Measurements from ENCODE around the gene NLGN1. TPM values are rescaled to one million over a fixed set of nuclear protein-coding genes. Genes with fewer than 3 reads are reported as not detected.

Gene NLGN1
- total RNA-seq, 1 experiment from 2014 or later, result not detected

- H3K27ac ChIP-seq (ENCODE audit: low read depth, low read length), result no peak overlapping the region
- ChIA-PET POLR2A (no interaction called here), RAD21 (ENCODE audit: low non-redundant PET in 1 of 2, low total read pairs in 2 of 2, uncharacterized antibody in 2 of 2, unreplicated experiment in 2 of 2) (no interaction called here)
These were observed 936.6 kb downstream of the NLGN1 start for GRCh38 chr3:174334111-174334510.

More at GRCh38 chr3:174334111-174334510, 936.6 kb downstream of the NLGN1 start:
- CTCF ChIA-PET, result no interaction called here
- no peaks in the 10 kb centered on the region for H3K9me3 ChIP-seq (ENCODE audit: control insufficient read depth in 1 of 2, insufficient read depth in 1 of 2, low read depth in 1 of 2, low read length in 2 of 2)
- no peak overlapping the region for H3K4me3 ChIP-seq (replicated peaks in 1 of 2; ENCODE audit: low read depth in 1 of 2, low read length in 2 of 2)
- no peaks in the 10 kb centered on the region for H3K27me3 ChIP-seq (ENCODE audit: insufficient read depth, low read length)
- intact Hi-C loops (cut with micrococcal nuclease), result no loop called here
- DNase-seq (ENCODE audit: low read depth, low spot score) (no peak), ATAC-seq (no peak)
- no peak overlapping the region for H2AFZ ChIP-seq (ENCODE audit: low read depth, low read length, poor library complexity, severe bottlenecking)
- no peak for TF ChIP-seq RAD21 (IDR thresholded peaks at IDR 0.05; ENCODE audit: low read depth)
- TF ChIP-seq CBX3 (IDR thresholded peaks at IDR 0.05; ENCODE audit: low read depth), result no peak
- TF ChIP-seq ZBTB33 (IDR thresholded peaks at IDR 0.05; ENCODE audit: extremely low read depth, insufficient replicate concordance, low read length), result no peak
- no peak for TF ChIP-seq POLR2AphosphoS5 (IDR thresholded peaks at IDR 0.05; ENCODE audit: low read depth, low read length)
- TF ChIP-seq MAX (IDR thresholded peaks at IDR 0.05), result no peak
- no peak for TF ChIP-seq CEBPB (IDR thresholded peaks at IDR 0.05; ENCODE audit: low read depth)
- TF ChIP-seq FOSL1 (IDR thresholded peaks at IDR 0.05; ENCODE audit: low read depth), result no peak
- TF ChIP-seq ZFX (IDR thresholded peaks at IDR 0.05), result no peak
- TF ChIP-seq ELF1 (IDR thresholded peaks at IDR 0.05; ENCODE audit: borderline replicate concordance, low read depth), result no peak
- no peak for TF ChIP-seq JUND (IDR thresholded peaks at IDR 0.05)
- no peak for TF ChIP-seq EGR1 (IDR thresholded peaks at IDR 0.05; ENCODE audit: low read depth)
- no peak for TF ChIP-seq TCF7L2 (IDR thresholded peaks at IDR 0.05; ENCODE audit: borderline replicate concordance, extremely low read depth, insufficient read depth, insufficient read length)
- no peak for TF ChIP-seq POLR2A (IDR thresholded peaks at IDR 0.05; ENCODE audit: borderline replicate concordance, extremely low read depth, insufficient read depth, insufficient read length)
- TF ChIP-seq REST (IDR thresholded peaks at IDR 0.05; ENCODE audit: low read depth), result no peak
- no peak for TF ChIP-seq SRF (IDR thresholded peaks at IDR 0.05; ENCODE audit: low read depth)
- TF ChIP-seq SIN3A (IDR thresholded peaks at IDR 0.05; ENCODE audit: low read depth), result no peak
- BruUV-seq (replicated peaks), result no TSS peak
- H3K4me2 ChIP-seq (ENCODE audit: low read length), result no peak overlapping the region
- H4K20me1 ChIP-seq (ENCODE audit: insufficient read depth), result no peaks in the 10 kb centered on the region
- no peaks in the 10 kb centered on the region for H3K79me2 ChIP-seq (ENCODE audit: insufficient read depth, low read length)
- H3K4me1 ChIP-seq (ENCODE audit: control insufficient read depth in 1 of 2, insufficient read depth in 2 of 2, low read length in 2 of 2), result peaks cover 0 to 14% of the 10 kb centered on the region in 2 experiments; a peak in 2 of 4 replicates
- H3K9ac ChIP-seq (ENCODE audit: low read length), result no peak overlapping the region
- no peaks in the 10 kb centered on the region for H3K9me2 ChIP-seq (ENCODE audit: insufficient read depth)
- no peaks in the 10 kb centered on the region for H3K36me3 ChIP-seq (ENCODE audit: control insufficient read depth in 1 of 2, insufficient read depth in 2 of 2, low read length in 2 of 2)
